Limb (tissue), 2 donors: Measurements from ENCODE around the gene ACSL3.
"Not testable (repeated sequence)": the region's sequence is repeated elsewhere in the genome, so short reads cannot be mapped to it uniquely, and the experiment has no call there.

Experiments
- DNase-seq, 2 donors: peaks; one replicate each; pipeline ENCODE4 v3.0.0-alpha.2; 2016; ENCODE audit errors: extremely low spot score in 2 of 2

ACSL3 gene

DNA sequence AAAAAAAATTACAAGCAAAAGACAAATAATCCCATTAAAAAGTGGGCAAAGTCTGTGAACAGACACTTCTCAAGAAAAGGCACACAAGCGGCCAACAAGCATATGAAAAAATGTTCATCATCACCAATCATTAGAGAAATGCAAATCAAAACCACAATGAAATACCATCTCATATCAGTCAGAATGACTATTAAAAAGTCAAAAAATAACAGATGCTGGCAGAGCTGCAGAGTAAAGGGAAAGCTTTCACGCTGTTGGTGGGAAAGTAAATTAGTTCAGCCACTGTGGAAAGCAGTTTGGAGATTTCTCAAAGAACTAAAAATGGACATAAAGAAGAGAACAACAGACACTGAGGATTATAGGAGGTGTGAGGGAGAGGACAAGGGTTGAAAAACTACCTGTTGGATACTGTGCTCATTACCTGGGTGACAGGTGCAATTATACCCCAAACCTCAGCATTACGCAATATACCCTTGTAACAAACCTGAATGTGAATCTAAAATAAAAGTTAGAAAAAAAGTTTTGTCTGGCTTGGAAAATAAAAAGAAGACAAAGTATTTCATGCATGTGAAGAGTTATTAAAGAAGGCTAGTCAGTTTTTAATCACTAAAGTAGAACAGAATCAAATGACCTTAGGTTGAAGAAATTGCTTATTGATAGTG is 8.7 kb upstream of the ACSL3 start:
- no peak for DNase-seq

DNA sequence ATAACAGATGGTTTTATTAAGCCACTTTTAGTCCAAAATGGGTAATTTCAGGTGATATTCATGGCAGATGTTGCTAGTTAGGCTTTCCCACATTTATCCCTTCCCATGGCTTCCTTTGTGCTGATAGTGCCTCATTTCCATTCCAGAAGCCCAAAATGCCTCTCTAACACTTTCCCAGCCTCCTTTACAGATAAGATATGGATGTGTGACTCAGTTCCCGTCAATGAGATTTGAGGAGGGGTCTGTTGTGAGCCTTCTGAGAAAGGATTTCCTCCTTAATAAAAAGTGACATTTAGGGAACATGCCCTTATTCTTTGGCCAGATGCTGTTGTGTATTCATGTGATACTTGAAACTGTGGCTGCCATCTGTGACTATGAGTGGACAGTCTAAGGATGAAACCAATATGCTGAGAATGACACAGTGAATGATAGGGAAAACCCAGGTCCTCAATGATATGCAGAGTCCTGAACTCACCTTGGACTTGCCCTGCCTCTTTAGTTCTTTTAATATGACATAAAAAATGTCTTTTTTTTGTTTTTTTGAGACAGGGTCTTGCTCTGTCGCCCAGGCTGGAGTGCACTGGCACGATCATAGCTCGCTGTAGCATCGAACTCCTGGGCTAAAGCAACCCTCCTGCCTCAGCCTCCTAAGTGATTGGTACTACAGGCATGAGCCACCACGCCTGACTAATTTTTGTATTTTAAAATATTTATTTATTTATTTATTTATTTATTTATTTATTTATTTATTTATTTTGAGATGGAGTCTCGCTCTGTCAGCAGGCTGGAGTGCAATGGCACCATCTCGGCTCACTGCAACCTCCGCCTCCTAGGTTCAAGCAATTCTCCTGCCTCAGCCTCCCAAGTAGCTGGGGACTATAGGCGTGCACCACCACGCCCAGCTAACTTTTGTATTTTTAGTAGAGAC is 5.8 kb upstream of the ACSL3 start:
- no peak for DNase-seq

DNA sequence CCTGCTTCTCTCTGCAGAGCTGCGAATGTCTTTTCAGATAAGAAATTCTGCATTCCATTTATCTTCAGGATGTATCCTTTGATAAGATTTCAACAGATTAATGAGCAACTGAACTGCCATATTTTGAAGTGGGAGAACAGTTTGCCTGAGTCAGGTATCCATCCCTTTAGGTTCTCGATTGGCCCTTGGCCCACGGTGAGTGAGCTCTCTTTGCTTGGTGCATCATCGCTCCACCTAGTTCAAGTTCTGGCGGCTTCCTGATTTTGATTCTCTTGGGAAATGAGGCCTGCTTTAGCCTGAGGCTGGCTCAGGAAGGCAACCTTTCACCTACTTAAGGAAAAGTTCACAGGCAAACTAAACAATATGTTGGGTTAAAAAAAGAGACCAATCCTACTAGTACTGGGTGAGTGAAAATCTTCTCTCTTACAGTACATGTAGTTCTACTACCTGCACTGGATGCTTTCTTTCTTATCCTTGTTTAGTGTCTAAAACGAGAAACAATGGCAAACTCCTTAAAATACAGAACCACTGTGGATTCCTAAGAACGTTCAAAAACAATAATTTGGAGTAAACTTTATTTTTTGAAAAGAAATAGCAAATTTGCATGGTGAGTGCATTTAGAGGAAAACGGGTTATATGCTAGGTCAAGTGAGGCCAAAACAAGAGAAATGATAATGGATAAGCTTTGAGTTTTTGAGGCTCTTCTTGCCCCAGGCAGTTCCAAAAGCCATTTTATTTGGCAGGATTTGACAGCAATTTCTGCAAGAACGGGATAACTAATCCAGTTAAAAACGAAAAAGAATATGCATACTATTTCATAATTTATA is 837 bp upstream of the ACSL3 start:
- no peak for DNase-seq

DNA sequence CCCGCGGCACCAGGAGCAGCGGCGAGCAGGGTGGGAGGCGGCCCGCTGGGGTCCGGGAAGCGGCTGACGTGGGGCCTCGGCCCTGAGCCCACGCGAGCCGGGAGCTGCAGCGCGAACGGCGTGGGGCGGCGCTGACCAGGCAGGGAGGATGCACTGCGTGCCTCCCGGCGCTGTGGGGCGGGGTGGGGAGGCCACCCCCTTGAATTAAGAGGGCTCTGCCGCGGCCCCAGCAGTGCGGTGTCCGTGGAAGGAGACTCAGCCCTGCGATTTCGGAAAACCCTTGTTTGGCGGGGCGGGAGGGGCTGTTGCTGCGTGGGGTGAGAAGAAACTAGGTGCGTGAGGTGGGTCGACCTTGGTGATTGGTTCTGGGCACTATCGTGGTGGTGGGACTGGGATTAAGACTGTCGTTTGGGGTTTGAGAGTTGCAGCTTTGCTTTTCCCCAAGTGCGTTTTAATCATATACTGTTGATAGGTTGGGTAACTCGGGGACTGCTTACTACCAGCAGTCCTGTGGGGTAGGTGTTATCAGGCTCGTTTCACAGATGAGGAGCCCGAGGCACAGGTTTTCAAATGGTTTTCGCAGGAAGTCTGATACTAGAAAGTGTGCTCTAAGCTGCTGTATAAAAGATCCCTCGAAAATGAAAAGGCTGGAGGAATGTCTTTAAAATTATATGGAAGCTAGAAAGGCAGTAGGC is 722 bp downstream of the ACSL3 start:
- no peak for DNase-seq

DNA sequence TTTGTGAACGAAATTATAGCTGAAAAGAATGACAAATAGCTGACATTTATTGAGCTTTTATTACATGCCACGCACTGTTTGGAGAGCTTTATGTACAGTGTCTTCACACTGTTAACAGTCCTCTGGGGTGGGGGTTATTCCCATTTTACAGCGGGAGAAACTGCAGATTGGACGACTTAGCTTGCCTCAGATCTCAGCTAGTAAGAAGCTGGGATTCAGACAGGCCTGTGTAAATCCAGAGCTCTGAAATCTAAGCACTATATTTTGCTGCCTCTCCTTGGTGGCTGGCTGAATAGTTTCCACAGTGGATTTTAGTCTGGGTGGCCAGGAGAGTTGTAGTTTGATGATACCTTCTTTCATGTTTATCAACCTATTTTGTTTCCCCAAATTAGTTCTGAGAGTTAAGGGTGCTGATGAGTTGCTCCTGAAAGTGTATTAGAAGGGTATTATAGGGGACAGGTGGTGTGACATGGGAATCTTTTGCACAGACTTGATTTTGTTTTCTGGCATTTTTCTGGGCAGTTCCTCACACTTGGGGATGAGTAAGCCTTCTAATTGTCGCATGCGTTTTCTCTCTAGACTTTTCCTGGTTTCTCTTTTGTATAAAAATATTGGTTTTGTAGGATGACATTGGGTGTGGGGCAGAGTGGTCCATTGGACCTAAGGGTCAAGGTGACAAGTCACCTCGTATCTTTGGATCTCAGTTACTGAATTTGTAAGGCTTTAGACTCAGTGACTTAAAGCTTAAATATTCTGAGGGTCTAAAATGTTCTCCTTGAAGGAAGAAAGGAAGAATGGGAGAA is 1.5 kb downstream of the ACSL3 start:
- DNase-seq: peak; percentile 42 to 58

DNA sequence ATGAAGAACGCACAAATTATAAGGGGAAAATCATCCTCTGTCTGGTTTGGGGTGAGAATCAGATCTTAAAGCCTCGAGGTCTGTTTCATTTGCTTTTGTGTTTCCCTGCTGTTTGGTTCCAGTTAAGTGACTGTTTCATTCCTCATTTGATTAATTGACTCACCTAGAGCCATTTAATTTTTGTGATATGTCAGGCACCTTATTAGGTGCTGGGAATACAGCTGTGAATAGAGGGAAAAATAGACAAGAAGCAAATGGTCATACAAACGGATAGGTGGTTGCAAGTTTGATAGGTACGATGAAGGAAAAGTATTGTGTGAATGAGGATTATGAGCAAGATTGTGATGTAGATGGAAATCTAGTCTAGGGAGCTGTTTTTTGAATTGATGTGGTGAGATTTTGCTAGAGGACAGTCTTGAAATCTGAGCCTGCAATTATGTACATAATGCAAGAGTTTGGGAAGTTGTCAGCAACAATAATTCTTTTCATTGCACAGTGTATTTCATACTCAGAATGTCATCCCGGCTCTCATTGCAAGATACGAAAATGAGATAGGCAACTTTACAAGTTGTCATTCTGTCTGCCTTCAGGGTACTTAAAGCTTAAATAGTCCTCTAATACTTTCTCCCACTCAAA is 2.2 kb downstream of the ACSL3 start:
- DNase-seq: no peak

DNA sequence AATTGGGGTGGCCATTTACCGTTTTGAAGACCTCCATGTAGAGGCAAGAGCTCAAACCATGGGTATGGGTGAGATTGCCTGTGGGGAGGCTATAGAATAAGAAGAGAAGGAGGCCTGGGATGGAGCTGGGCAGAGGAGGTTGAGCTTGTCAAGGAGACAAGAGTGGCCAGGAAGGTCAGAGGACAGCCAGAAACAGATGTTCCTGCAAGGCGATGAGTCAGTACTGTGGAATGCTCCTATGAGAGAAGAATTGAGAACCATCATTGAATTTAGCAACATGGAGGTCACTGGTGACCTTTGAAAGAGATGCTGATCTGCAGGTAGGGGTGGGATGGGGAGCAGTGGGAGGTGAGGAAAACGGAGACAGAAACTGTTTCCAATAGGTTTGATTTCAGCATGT is 3.5 kb downstream of the ACSL3 start:
- no peak for DNase-seq

DNA sequence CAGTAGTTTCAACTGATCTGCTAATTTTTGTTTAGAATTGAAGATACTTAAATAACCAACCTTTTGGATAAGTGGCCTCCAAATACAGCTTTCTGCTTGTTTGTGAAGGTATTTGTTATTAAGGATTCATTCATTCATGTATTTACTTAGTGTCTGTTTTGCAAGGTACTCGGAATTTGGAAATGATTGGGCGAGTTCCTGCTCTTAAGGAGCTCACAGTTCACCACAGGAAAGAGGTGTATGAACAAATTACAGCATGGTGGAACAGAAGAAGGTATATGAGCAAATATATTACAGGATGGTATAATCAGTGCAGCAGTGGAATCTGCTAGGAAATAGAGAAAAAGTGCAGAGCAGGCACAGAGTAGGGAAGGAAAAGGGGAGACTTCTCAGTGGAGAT is 4.5 kb downstream of the ACSL3 start:
- DNase-seq: no peak

DNA sequence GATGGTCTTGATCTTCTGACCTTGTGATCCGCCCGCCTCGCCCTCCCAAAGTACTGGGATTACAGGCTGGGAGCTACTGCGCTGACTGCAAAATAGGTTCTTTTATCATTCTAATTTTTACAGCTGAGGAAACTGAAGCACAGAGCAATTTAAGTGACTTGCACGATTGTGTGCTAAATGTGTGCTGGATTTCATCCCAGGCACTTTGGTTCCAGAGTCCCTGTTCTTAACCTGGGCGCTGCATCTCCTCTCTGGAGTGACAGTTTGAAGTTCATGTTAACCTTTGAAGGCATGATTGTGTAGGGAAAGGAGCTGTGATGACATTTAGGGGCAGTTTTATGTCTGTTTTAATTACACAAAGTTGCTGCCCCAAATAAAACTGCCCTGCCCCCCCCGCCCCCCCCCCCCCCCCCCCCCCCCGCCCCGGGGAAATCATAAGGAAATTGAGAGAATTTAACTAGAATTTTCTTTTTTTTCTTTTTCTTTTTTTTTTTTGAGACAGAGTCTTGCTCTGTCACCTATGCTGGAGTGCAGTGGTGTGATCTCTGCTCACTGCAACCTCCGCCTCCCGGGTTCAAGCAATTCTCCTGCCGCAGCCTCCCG is 5.6 kb downstream of the ACSL3 start:
- no peak for DNase-seq

DNA sequence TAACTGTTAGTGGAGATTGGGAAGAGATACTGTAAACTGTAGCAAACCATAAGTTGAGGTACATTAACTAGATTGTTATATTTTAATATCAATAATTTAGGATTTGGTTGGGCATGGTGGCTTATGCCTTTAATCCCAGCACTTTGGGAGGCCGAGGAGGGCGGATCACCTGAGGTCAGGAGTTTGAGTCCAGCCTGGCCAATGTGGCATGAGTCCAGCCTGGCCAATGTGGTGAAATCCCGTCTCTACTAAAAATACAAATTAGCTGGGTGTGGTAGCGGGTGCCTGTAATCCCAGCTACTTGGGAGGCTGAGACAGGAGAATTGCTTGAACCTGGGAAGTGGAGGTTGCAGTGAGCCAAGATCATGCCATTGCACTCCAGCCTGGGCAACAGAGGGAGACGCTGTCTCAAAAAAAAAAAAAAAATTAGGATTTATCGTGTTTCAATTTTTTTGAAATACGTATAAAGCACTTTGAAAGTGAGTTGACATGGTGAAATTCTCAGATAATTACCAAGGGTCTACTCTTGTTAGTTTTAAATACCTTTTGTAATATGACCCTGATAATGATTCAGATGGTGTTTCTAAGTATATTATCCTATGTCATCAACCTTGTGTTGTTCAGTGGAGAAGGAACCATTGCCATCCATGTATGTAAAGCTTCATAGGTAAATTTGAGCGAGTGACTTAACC is 7.9 kb downstream of the ACSL3 start:
- DNase-seq: not testable (repeated sequence)

DNA sequence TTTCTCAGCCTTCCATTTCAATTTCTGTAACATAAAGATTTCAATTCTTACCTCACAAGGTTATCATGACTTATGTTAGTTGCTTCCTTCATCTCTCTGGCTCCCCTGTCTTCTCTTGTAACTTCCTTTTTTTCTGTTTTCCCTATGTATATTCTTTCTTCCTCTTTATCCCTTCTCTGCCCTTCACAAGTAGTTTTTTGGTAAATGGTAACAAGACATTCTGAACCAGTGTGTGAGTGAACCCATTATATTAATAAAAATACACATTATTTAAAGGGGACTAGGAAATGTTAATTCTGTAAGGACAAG is 8.4 kb downstream of the ACSL3 start:
- DNase-seq: no peak

DNA sequence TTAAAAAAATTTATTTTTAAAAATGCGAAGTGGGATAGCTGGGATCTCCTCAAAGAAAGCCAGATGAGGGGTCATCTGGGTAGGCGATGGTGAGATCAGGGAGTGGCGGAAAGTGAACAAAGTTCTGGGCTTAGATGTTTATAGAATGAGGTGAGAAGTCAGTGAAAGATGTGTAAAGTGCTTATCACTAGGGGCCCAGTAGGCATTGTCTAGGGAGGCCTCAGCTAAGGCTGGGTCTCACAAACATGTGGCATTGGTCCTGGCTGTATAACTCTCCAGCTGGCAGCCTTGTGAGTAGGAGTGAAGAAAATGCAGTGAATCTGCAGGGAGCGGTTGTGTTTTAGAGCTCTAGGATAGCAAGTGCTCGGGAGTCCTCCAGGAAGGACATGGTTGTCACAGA is 10.5 kb downstream of the ACSL3 start:
- no peak for DNase-seq

DNA sequence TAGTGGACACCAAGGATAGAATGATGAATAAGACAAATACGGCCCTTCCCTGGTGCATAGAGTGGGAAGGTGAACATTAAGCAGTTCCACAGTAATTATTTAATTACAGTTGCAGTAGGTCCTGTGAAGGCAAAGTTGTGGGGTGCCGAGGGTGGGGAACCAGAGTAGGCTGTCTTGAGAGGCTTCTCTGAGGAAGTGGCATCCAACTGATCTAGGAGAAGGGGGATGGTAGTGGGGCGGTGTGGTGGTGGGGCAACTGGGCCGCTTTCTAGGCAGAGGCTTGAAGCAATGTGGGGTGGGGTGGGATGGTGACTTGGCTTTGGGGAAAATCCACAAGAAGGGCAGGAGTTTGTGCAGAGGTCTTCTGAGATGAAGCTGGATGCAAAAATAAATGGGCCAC is 11.7 kb downstream of the ACSL3 start:
- DNase-seq: no peak

DNA sequence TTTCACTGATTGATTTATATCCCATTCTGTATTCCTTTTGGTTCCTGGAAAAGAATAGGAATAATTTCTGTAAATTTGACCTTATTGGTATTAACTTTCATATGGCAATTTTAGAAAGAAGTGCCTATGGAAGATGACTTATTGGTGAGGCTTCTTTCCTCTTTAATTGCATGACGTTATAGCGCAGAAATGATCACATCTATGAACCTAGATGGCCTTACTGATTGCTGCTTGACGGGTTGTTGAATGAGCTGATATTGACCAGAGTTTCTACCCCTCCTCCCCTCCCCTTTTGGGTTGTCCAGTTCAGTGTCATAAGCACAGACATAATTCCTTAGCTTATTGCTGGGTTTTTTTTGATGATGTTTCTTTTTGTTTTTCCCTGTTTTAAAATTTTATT is 14.6 kb downstream of the ACSL3 start:
- no peak for DNase-seq

DNA sequence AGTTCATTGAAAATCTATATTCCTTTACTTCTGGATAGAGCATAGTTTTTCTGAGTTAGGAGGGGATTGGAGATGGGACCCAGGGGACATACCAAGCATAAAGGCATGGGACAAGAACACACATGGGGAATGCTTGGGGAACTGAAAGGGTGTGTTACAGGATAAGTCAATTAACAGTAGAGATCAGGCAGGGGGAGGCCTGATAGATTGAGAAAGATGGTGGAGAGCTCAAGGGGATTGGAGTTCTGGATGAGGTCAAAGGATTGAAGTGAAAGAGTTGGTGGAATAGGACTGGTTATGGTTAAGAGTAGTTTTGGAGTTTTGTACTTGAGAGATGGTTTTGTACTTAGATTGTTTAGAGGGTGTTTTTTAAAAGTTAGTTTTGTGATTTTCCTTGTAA is 16.1 kb downstream of the ACSL3 start:
- DNase-seq: no peak

DNA sequence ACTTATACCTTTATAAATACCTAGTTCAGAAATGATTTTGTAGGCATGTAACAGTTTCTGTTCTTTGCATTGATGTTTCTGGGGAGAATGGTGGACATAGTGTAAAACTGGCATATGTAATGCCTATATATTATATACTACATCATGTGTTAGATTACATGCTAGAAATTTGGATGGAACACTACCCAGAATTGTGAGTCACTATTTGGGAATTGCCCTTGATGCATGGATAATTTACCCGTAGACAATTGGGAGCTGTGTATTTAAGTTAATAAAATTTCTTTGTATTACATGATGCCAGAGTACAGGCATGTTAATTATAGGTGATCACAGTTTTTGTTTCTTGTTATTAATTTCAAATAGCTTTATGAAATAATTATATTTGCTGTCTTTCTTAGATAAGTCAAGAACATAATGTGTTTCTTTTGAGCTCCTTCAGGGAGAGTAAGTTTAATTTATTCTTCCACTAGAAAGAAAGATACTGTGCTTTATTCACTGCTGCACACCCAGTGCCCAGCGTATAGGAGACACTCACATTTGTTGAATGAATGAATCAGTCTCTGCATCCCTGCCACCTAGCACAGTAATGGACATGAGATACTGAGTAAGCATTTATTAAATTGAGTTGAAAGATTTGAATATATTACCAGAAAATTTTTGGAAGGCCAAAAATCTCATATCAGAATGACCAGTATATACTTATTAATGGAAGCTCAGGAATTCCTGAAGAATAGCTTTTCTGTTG is 16.9 kb downstream of the ACSL3 start:
- no peak for DNase-seq

DNA sequence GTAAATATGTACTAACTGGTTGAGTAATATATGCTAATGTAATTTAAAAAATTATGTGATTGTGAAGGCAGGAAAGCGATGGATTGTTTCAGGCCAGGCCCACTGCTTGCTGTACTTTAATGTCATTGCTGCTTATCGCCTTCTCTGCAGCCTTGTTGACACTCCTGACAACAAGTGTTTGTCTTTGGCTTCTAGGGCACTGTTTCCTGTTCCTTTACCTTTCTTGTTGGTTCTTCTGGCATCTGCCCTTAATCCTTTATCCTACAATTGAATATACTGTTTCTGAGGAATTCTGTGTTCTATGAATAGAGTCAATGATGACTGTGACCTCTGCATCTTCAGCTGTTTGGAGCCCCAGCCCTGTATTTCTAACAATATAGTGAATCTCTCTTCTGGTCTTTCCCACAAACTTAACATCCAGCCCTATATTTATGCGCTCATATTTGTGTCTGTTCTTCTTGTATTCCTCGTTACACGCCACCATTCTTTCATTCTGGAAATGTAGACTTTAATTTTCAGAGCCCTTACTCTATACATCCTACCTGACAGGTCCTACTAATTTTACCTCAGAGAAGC is 17.6 kb downstream of the ACSL3 start:
- DNase-seq: no peak

DNA sequence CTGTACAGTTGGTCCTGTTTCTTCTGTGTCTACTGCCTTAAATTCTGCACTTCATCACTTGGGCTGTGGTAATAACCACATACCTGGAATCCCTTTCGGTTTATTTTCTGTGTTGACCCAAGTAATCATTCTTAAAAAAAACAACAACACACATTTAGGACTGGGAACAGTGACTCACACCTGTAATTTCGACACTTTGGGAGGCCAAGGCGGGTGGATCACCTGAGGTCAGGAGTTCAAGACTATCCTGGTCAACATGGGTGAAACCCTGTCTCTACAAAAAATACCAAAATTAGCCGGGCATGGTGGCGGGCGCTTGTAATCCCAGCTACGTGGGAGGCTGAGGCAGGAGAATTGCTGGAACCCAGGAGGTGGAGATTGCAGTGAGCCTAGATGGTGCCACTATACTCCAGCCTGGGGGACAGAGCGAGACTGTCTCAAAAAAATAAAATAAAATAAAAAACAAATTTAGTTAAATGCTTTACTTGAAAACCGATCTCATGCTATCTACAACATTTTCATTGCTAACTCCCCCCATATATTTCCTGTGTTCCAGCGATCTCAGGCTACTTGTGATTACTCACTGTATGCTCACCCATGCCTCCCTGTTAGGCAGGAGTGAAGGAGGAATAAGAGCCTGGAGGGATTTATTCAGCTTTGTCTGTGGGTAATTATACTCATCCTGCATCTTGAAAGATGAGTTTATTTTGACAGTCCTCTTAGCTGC is 18.2 kb downstream of the ACSL3 start:
- no peak for DNase-seq
